ENCODE data around the gene MRPL24.

GRCh38 chr1:156742017-156742416 lies 1.1 kb upstream of the MRPL24 start:
- TF ChIP-seq POLR2A (IDR thresholded peaks at IDR 0.05; ENCODE audit: low read depth, low read length) (no peak), TAF1 (IDR thresholded peaks at IDR 0.05; ENCODE audit: low read depth, low read length) (no peak), SPI1 (IDR thresholded peaks at IDR 0.05; ENCODE audit: low read depth, low read length) (no peak), POLR2AphosphoS5 (IDR thresholded peaks at IDR 0.05; ENCODE audit: low read depth, low read length) (no peak)
